ENCODE measurements around the gene VTI1A. TPM values are rescaled to one million over a fixed set of nuclear protein-coding genes. Genes with fewer than 3 reads are reported as not detected.

The VTI1A gene
- total RNA-seq, 1 experiment from 2014 or later: 22.0 TPM

DNA sequence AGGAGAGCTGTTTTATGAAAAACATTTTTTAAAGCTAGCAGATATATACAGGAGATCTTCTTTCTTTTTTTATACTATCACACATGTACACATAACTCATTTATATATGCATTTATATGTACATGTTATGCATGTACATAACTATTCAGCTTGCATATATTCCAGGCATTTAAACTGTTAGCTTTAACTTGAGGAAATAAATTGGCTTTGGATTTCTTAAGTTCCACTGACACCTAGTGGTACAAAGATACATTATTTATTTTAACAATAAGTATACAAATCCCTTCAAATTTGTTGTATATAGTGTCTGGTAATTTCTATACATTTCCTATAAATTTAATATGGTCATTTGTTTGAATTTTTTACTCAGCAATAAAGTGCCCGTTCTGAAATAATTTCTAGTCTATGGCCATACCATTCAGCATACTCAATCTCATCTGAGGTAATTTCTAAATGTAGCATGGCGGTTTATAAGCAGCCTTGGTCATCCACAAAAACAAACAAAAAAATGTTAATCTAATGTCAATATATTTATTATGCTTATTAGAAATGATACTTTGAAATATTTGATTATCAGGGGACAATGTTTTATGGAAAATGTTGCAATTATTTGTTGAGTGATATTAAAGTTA, 11.9 kb upstream of the VTI1A start:
- H2BK20ac ChIP-seq (ENCODE audit: low read depth, low read length, poor library complexity, severe bottlenecking): no peak overlapping the region
- H3K4me2 ChIP-seq (ENCODE audit: insufficient read depth, insufficient read length, low read length): no peak overlapping the region
- no peak overlapping the region for H2BK120ac ChIP-seq (ENCODE audit: low read depth, low read length, poor library complexity, severe bottlenecking)
- H3K27me3 Mint-ChIP-seq (ENCODE audit: low read depth): no peaks in the 10 kb centered on the region
- H3K27ac Mint-ChIP-seq: no peak overlapping the region
- no peaks in the 10 kb centered on the region for H3K79me1 ChIP-seq (ENCODE audit: insufficient read depth, low read depth, low read length, poor library complexity, severe bottlenecking)
- no peak overlapping the region for H3K23ac ChIP-seq (ENCODE audit: insufficient read length, low read depth, low read length)
- no peaks in the 10 kb centered on the region for H3K23me2 ChIP-seq (ENCODE audit: insufficient read length, low read depth, low read length, poor library complexity, severe bottlenecking)
- H3T11ph ChIP-seq (ENCODE audit: low read length): no peak overlapping the region
- H3K4me3 Mint-ChIP-seq: no peak overlapping the region
- H3K9me3 Mint-ChIP-seq: no peaks in the 10 kb centered on the region
- H3K9me3 ChIP-seq (ENCODE audit: control insufficient read depth, low read depth, low read length): no peaks in the 10 kb centered on the region
- no peaks in the 10 kb centered on the region for H3K4me1 Mint-ChIP-seq
- no peak overlapping the region for H3K18ac ChIP-seq (ENCODE audit: insufficient read length, low read depth, low read length)
- no peak overlapping the region for H2BK5ac ChIP-seq (ENCODE audit: insufficient read length, low read length)
- TF ChIP-seq, protein P1, sequence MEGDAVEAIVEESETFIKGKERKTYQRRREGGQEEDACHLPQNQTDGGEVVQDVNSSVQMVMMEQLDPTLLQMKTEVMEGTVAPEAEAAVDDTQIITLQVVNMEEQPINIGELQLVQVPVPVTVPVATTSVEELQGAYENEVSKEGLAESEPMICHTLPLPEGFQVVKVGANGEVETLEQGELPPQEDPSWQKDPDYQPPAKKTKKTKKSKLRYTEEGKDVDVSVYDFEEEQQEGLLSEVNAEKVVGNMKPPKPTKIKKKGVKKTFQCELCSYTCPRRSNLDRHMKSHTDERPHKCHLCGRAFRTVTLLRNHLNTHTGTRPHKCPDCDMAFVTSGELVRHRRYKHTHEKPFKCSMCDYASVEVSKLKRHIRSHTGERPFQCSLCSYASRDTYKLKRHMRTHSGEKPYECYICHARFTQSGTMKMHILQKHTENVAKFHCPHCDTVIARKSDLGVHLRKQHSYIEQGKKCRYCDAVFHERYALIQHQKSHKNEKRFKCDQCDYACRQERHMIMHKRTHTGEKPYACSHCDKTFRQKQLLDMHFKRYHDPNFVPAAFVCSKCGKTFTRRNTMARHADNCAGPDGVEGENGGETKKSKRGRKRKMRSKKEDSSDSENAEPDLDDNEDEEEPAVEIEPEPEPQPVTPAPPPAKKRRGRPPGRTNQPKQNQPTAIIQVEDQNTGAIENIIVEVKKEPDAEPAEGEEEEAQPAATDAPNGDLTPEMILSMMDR (conservative IDR thresholded peaks at IDR 0.05): peak; percentile 63
- H4K5ac ChIP-seq (ENCODE audit: insufficient read length, low read depth, low read length): no peak overlapping the region
- H2BK12ac ChIP-seq (ENCODE audit: insufficient read length, low read depth, low read length): no peak overlapping the region
- H2AK5ac ChIP-seq (ENCODE audit: insufficient read length, low read length): no peak overlapping the region
- no peak overlapping the region for H4K91ac ChIP-seq (ENCODE audit: insufficient read length, low read depth, low read length)
- no peak overlapping the region for H3K9ac ChIP-seq (ENCODE audit: extremely low read depth, insufficient read length, low read length)
- no peak overlapping the region for H3K56ac ChIP-seq (ENCODE audit: insufficient read length, low read depth, low read length)
- no peaks in the 10 kb centered on the region for H3K27me3 ChIP-seq (ENCODE audit: insufficient read depth, low read length)
- H3K14ac ChIP-seq (ENCODE audit: insufficient read depth, low read length): no peak overlapping the region
- no peak overlapping the region for H3K27ac ChIP-seq (ENCODE audit: insufficient read length, low read depth, low read length)
- no peaks in the 10 kb centered on the region for H3K4me1 ChIP-seq (ENCODE audit: insufficient read depth, low read length)
- no peak overlapping the region for H3K4ac ChIP-seq (ENCODE audit: low read depth, low read length)
- H3K36me3 Mint-ChIP-seq (ENCODE audit: insufficient read depth in 1 of 3, low read depth in 3 of 3): peaks cover 4 to 56% (median 35%) of the 10 kb centered on the region in 3 experiments
- no peak overlapping the region for H2BK15ac ChIP-seq (ENCODE audit: low read depth, low read length)
- H3K79me2 ChIP-seq (ENCODE audit: insufficient read depth, low read length): no peaks in the 10 kb centered on the region
- WGBS (ENCODE audit: extremely low coverage, insufficient read length, low lambda C conversion rate): no CpG with 5 or more reads among the region's 2 CpGs
- no peak overlapping the region for H4K8ac ChIP-seq (replicated peaks; ENCODE audit: insufficient read length, low read depth, low read length)
- H4K20me1 ChIP-seq (ENCODE audit: control insufficient read depth, insufficient read depth, insufficient read length): no peaks in the 10 kb centered on the region
- DNase-seq: no peak
- no peak overlapping the region for H2AFZ ChIP-seq (ENCODE audit: low read length)

All from H9 (cell line).